T-helper 2 cell treated with Interferon-gamma antibody and Interleukin-4, amounts not matched to agents 5 μg/mL and 100 μg/mL, for 36 hours (primary cell): ENCODE data around the gene ADCY2.

Source experiments
- DNase-seq: peaks from one replicate; pipeline ENCODE4 v3.0.0; 2021; ENCODE audit warnings: low spot score
- H3K27ac Mint-ChIP-seq: one replicate; pipeline ENCODE4 v1.8.0; 2021; ENCODE audit warnings: mild to moderate bottlenecking, mixed read lengths
- H3K27me3 Mint-ChIP-seq: one replicate; pipeline ENCODE4 v1.8.0; 2021; ENCODE audit warnings: low read depth, mixed read lengths
- H3K36me3 Mint-ChIP-seq: one replicate; pipeline ENCODE4 v1.8.0; 2021; ENCODE audit warnings: low read depth, mixed read lengths
- H3K4me1 Mint-ChIP-seq: one replicate; pipeline ENCODE4 v1.8.0; 2021; ENCODE audit warnings: low read depth, mixed read lengths
- H3K4me3 Mint-ChIP-seq: one replicate; pipeline ENCODE4 v1.8.0; 2022; ENCODE audit warnings: mild to moderate bottlenecking, moderate library complexity, mixed read lengths
- H3K9me3 Mint-ChIP-seq: one replicate; pipeline ENCODE4 v1.8.0; 2021; ENCODE audit warnings: mixed read lengths

Gene ADCY2

GRCh38 chr5:7815892-7816534 lies 420.1 kb downstream of the ADCY2 start:
- Mint-ChIP-seq H3K4me3 (no peak overlapping the region), H3K27ac (no peak overlapping the region), H3K9me3 (no peaks in the 10 kb centered on the region), H3K27me3 (peaks cover 10% of the 10 kb centered on the region), H3K36me3 (no peaks in the 10 kb centered on the region), H3K4me1 (no peaks in the 10 kb centered on the region)
- DNase-seq, result peak; percentile 54

- Mint-ChIP-seq H3K27ac (no peak overlapping the region), H3K4me1 (no peaks in the 10 kb centered on the region), H3K27me3 (peaks cover 11% of the 10 kb centered on the region), H3K4me3 (no peak overlapping the region), H3K36me3 (no peaks in the 10 kb centered on the region), H3K9me3 (no peaks in the 10 kb centered on the region)
- no peak for DNase-seq
Observed at GRCh38 chr5:7816535-7816901, 420.6 kb downstream of the ADCY2 start.

GRCh38 chr5:7822449-7822848 lies 426.5 kb downstream of the ADCY2 start:
- no peak overlapping the region for H3K4me3 Mint-ChIP-seq
- no peak for DNase-seq

GRCh38 chr5:7823594-7823993 lies 427.7 kb downstream of the ADCY2 start:
- H3K27me3 Mint-ChIP-seq, result peaks cover 9% of the 10 kb centered on the region
- no peak for DNase-seq
- no peaks in the 10 kb centered on the region for H3K4me1 Mint-ChIP-seq
- no peak overlapping the region for H3K27ac Mint-ChIP-seq
- no peaks in the 10 kb centered on the region for H3K9me3 Mint-ChIP-seq
- no peaks in the 10 kb centered on the region for H3K36me3 Mint-ChIP-seq
- H3K4me3 Mint-ChIP-seq, result no peak overlapping the region

More at GRCh38 chr5:7822449-7822848, 426.5 kb downstream of the ADCY2 start:
- H3K4me1 Mint-ChIP-seq, result no peaks in the 10 kb centered on the region
- H3K9me3 Mint-ChIP-seq, result no peaks in the 10 kb centered on the region
- H3K27me3 Mint-ChIP-seq, result peaks cover 9% of the 10 kb centered on the region
- no peak overlapping the region for H3K27ac Mint-ChIP-seq
- no peaks in the 10 kb centered on the region for H3K36me3 Mint-ChIP-seq

GRCh38 chr5:7824995-7825394 lies 429.1 kb downstream of the ADCY2 start:
- Mint-ChIP-seq H3K36me3 (no peaks in the 10 kb centered on the region), H3K4me3 (no peak overlapping the region), H3K27ac (no peak overlapping the region), H3K9me3 (no peaks in the 10 kb centered on the region), H3K27me3 (peaks cover 9% of the 10 kb centered on the region), H3K4me1 (no peaks in the 10 kb centered on the region)
- no peak for DNase-seq

- Mint-ChIP-seq H3K27ac (no peak overlapping the region), H3K36me3 (no peaks in the 10 kb centered on the region), H3K4me1 (no peaks in the 10 kb centered on the region)
Observed at GRCh38 chr5:7825630-7826029, 429.7 kb downstream of the ADCY2 start.

GRCh38 chr5:7827610-7828009 lies 431.7 kb downstream of the ADCY2 start:
- Mint-ChIP-seq H3K36me3 (no peaks in the 10 kb centered on the region), H3K4me1 (no peaks in the 10 kb centered on the region), H3K9me3 (no peaks in the 10 kb centered on the region), H3K27ac (no peak overlapping the region), H3K4me3 (no peak overlapping the region), H3K27me3 (peaks cover 3% of the 10 kb centered on the region)
- no peak for DNase-seq

More at GRCh38 chr5:7825630-7826029, 429.7 kb downstream of the ADCY2 start:
- H3K4me3 Mint-ChIP-seq, result no peak overlapping the region
- no peak for DNase-seq
- no peaks in the 10 kb centered on the region for H3K9me3 Mint-ChIP-seq
- H3K27me3 Mint-ChIP-seq, result peaks cover 9% of the 10 kb centered on the region

GRCh38 chr5:7828269-7828668 lies 432.3 kb downstream of the ADCY2 start:
- H3K27ac Mint-ChIP-seq, result no peak overlapping the region
- no peak for DNase-seq

GRCh38 chr5:7834982-7835381 lies 439.0 kb downstream of the ADCY2 start:
- no peak overlapping the region for H3K4me3 Mint-ChIP-seq
- no peaks in the 10 kb centered on the region for H3K9me3 Mint-ChIP-seq
- DNase-seq, result no peak
- no peaks in the 10 kb centered on the region for H3K27me3 Mint-ChIP-seq
- no peaks in the 10 kb centered on the region for H3K4me1 Mint-ChIP-seq
- no peaks in the 10 kb centered on the region for H3K36me3 Mint-ChIP-seq
- no peak overlapping the region for H3K27ac Mint-ChIP-seq

More at GRCh38 chr5:7828269-7828668, 432.3 kb downstream of the ADCY2 start:
- Mint-ChIP-seq H3K4me1 (no peaks in the 10 kb centered on the region), H3K4me3 (no peak overlapping the region), H3K9me3 (no peaks in the 10 kb centered on the region), H3K36me3 (no peaks in the 10 kb centered on the region), H3K27me3 (no peaks in the 10 kb centered on the region)

- Mint-ChIP-seq H3K27ac (no peak overlapping the region), H3K4me3 (no peak overlapping the region), H3K4me1 (no peaks in the 10 kb centered on the region), H3K9me3 (no peaks in the 10 kb centered on the region), H3K27me3 (peaks cover 6% of the 10 kb centered on the region), H3K36me3 (no peaks in the 10 kb centered on the region)
- DNase-seq, result no peak
Observed at GRCh38 chr5:7837403-7837802, 441.5 kb downstream of the ADCY2 start.

- no peak for DNase-seq
Observed at GRCh38 chr5:7842531-7842930, 446.6 kb downstream of the ADCY2 start.

GRCh38 chr5:7844901-7845300 lies 449.0 kb downstream of the ADCY2 start:
- no peak for DNase-seq
- Mint-ChIP-seq H3K9me3 (no peaks in the 10 kb centered on the region), H3K4me1 (no peaks in the 10 kb centered on the region), H3K4me3 (no peak overlapping the region), H3K27me3 (peaks cover 58% of the 10 kb centered on the region), H3K27ac (no peak overlapping the region), H3K36me3 (no peaks in the 10 kb centered on the region)

More at GRCh38 chr5:7842531-7842930, 446.6 kb downstream of the ADCY2 start:
- Mint-ChIP-seq H3K36me3 (no peaks in the 10 kb centered on the region), H3K4me3 (no peak overlapping the region), H3K9me3 (no peaks in the 10 kb centered on the region), H3K4me1 (no peaks in the 10 kb centered on the region), H3K27me3 (peaks cover 36% of the 10 kb centered on the region), H3K27ac (no peak overlapping the region)

- H3K4me3 Mint-ChIP-seq, result no peak overlapping the region
- H3K9me3 Mint-ChIP-seq, result no peaks in the 10 kb centered on the region
- no peaks in the 10 kb centered on the region for H3K4me1 Mint-ChIP-seq
- DNase-seq, result no peak
- no peaks in the 10 kb centered on the region for H3K36me3 Mint-ChIP-seq
- no peak overlapping the region for H3K27ac Mint-ChIP-seq
- peaks cover 62% of the 10 kb centered on the region for H3K27me3 Mint-ChIP-seq
Observed at GRCh38 chr5:7845557-7845956, 449.6 kb downstream of the ADCY2 start.

GRCh38 chr5:7846327-7846726 lies 450.4 kb downstream of the ADCY2 start:
- Mint-ChIP-seq H3K36me3 (no peaks in the 10 kb centered on the region), H3K27ac (no peak overlapping the region), H3K9me3 (no peaks in the 10 kb centered on the region), H3K4me3 (no peak overlapping the region), H3K27me3 (peaks cover 62% of the 10 kb centered on the region), H3K4me1 (peaks cover 3% of the 10 kb centered on the region)
- DNase-seq, result no peak

- Mint-ChIP-seq H3K27me3 (peaks cover 60% of the 10 kb centered on the region), H3K9me3 (peaks cover 4% of the 10 kb centered on the region), H3K4me1 (peaks cover 18% of the 10 kb centered on the region), H3K4me3 (no peak overlapping the region), H3K36me3 (no peaks in the 10 kb centered on the region), H3K27ac (no peak overlapping the region)
- no peak for DNase-seq
Observed at GRCh38 chr5:7848296-7848695, 452.4 kb downstream of the ADCY2 start.
